Measurements from ENCODE around the gene RAB25. TPM values are rescaled to one million over a fixed set of nuclear protein-coding genes. Genes with fewer than 3 reads are reported as not detected.

RAB25 gene
- total RNA-seq, 4 donors from 2014 or later = 5.0 to 5.5 TPM; not detected in 2

DNA sequence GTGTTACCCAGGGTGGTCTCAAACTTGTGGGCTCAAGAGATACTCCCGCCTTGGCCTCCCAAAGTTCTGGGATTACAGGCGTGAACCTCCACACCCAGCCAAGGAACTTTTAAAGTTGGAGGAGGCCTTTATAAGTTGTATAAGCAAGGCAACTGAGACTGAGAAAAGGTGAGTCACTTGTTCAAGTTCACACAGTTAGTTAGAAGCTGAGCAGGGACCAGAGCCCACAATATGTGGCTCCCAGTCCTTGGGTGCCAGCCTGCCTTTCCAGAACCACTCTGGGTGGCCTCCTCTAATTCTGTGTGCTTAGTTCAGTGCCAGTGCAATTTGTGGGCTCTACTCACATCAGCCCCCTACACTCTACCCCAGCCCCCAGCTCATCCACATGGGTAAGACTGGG lies 3.7 kb downstream of the RAB25 start:
- intact Hi-C loops (cut with DNase I; ENCODE audit: low total_unique reads) = no loop called here
- H3K9me3 ChIP-seq = no peaks in the 10 kb centered on the region

GRCh38 chr1:156065212-156065611 lies 4.3 kb downstream of the RAB25 start:
- intact Hi-C loops (cut with DNase I; ENCODE audit: low total_unique reads) = no loop called here
- Histone ChIP-seq H3K9me3 (no peaks in the 10 kb centered on the region), H3K36me3 (no peaks in the 10 kb centered on the region), H3K4me3 (no peak overlapping the region), H3K27me3 (no peaks in the 10 kb centered on the region), H3K27ac (no peak overlapping the region), H3K4me1 (no peaks in the 10 kb centered on the region)
- DNase-seq = no peak
- TF ChIP-seq CTCF (IDR thresholded peaks at IDR 0.05) (no peak), POLR2A (IDR thresholded peaks at IDR 0.05) (no peak)

More for the DNA sequence above, 3.7 kb downstream of the RAB25 start:
- Histone ChIP-seq H3K27ac (no peak overlapping the region), H3K4me3 (no peak overlapping the region), H3K36me3 (no peaks in the 10 kb centered on the region), H3K27me3 (no peaks in the 10 kb centered on the region), H3K4me1 (no peaks in the 10 kb centered on the region)
- DNase-seq = no peak
- TF ChIP-seq POLR2A (IDR thresholded peaks at IDR 0.05) (no peak), CTCF (IDR thresholded peaks at IDR 0.05) (no peak)

- TF ChIP-seq POLR2A (IDR thresholded peaks at IDR 0.05) (no peak), CTCF (IDR thresholded peaks at IDR 0.05) (no peak)
- intact Hi-C loops (cut with DNase I; ENCODE audit: low total_unique reads) = no loop called here
- no peak overlapping the region for H3K27ac ChIP-seq
These were observed 4.9 kb downstream of the RAB25 start for GRCh38 chr1:156065871-156066270.

DNA sequence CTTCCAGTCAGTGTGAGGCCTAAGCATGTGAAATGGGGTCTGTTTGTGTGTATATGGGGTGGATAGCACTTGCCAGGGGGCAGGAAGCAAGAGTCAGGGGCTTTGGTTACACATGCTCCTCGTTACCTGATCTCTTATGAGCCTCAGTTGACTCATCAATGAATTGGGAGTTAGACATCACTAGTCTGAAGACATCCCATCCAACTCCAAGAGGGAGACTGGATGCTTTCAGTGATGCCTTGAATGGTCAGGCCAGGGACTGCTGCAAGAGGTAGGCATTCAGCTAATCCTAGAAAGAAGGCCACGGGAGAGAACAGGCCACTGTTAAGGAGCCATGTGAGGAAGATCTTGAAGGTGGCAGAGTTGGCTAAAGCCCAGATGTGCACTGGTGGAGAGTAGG lies 6.3 kb downstream of the RAB25 start:
- no peak for DNase-seq
- intact Hi-C loops (cut with DNase I; ENCODE audit: low total_unique reads) = no loop called here
- Histone ChIP-seq H3K4me3 (no peak overlapping the region), H3K9me3 (no peaks in the 10 kb centered on the region), H3K36me3 (no peaks in the 10 kb centered on the region), H3K4me1 (no peaks in the 10 kb centered on the region), H3K27me3 (no peaks in the 10 kb centered on the region), H3K27ac (no peak overlapping the region)
- no peak for TF ChIP-seq POLR2A (IDR thresholded peaks at IDR 0.05)
- no peak for TF ChIP-seq CTCF (IDR thresholded peaks at IDR 0.05)

More at GRCh38 chr1:156065871-156066270, 4.9 kb downstream of the RAB25 start:
- Histone ChIP-seq H3K4me3 (no peak overlapping the region), H3K27me3 (no peaks in the 10 kb centered on the region), H3K36me3 (no peaks in the 10 kb centered on the region), H3K9me3 (no peaks in the 10 kb centered on the region), H3K4me1 (no peaks in the 10 kb centered on the region)
- no peak for DNase-seq

GRCh38 chr1:156069490-156070455 lies 8.8 kb downstream of the RAB25 start:
- no peak for DNase-seq
- H3K36me3 ChIP-seq = no peaks in the 10 kb centered on the region
- TF ChIP-seq CTCF (IDR thresholded peaks at IDR 0.05) = no peak
- TF ChIP-seq POLR2A (IDR thresholded peaks at IDR 0.05) = no peak
- H3K9me3 ChIP-seq = no peaks in the 10 kb centered on the region
- H3K27ac ChIP-seq = no peak overlapping the region
- intact Hi-C loops (cut with DNase I; ENCODE audit: low total_unique reads) = no loop called here
- no peaks in the 10 kb centered on the region for H3K4me1 ChIP-seq
- H3K27me3 ChIP-seq = no peaks in the 10 kb centered on the region
- no peak overlapping the region for H3K4me3 ChIP-seq

Measured in uterus (tissue), 4 donors.